H9 (cell line): ENCODE measurements around the gene CDC26. TPM values are rescaled to one million over a fixed set of nuclear protein-coding genes. Genes with fewer than 3 reads are reported as not detected.

Experiments
- DNase-seq: peaks from one replicate; pipeline ENCODE4 v3.0.0-alpha.2; 2017
- H2AFZ ChIP-seq: one replicate; pipeline ENCODE4 v1.6.1; 2013; ENCODE audit warnings: mild to moderate bottlenecking, low read length, control low read depth, moderate library complexity
- H2AK5ac ChIP-seq: 2 replicates; pipeline ENCODE4 v1.6.1; 2013; ENCODE audit warnings: low read length, control low read depth, mixed read lengths; ENCODE audit not compliant: insufficient read length
- H2BK120ac ChIP-seq: one replicate; pipeline ENCODE4 v1.6.1; 2013; ENCODE audit warnings: low read depth, mild to moderate bottlenecking, low read length, control low read depth, inconsistent platforms; ENCODE audit not compliant: poor library complexity, severe bottlenecking
- H2BK12ac ChIP-seq: 2 replicates; pipeline ENCODE4 v1.6.1; 2013; ENCODE audit warnings: low read length, control low read depth, mixed read lengths, low read depth; ENCODE audit not compliant: insufficient read length
- H2BK15ac ChIP-seq: 2 replicates; pipeline ENCODE4 v1.6.1; 2013; ENCODE audit warnings: low read depth, low read length, control low read depth
- H2BK20ac ChIP-seq: one replicate; pipeline ENCODE4 v1.6.1; 2013; ENCODE audit warnings: low read depth, mild to moderate bottlenecking, low read length, control low read depth, inconsistent platforms; ENCODE audit not compliant: poor library complexity, severe bottlenecking
- H2BK5ac ChIP-seq: 2 replicates; pipeline ENCODE4 v1.6.1; 2013; ENCODE audit warnings: low read length, control low read depth, mixed read lengths; ENCODE audit not compliant: insufficient read length
- H3K14ac ChIP-seq: 2 replicates; pipeline ENCODE4 v1.6.1; 2013; ENCODE audit warnings: low read length, control low read depth; ENCODE audit not compliant: insufficient read depth
- H3K18ac ChIP-seq: 2 replicates; pipeline ENCODE4 v1.6.1; 2013; ENCODE audit warnings: low read depth, mild to moderate bottlenecking, mixed read lengths, low read length, control low read depth; ENCODE audit not compliant: insufficient read length
- H3K23ac ChIP-seq: 2 replicates; pipeline ENCODE4 v1.6.1; 2013; ENCODE audit warnings: low read length, control low read depth, mixed read lengths, low read depth; ENCODE audit not compliant: insufficient read length
- H3K23me2 ChIP-seq: 2 replicates; pipeline ENCODE4 v1.6.1; 2013; ENCODE audit warnings: low read depth, mild to moderate bottlenecking, mixed read lengths, low read length, control low read depth; ENCODE audit not compliant: insufficient read length, poor library complexity, severe bottlenecking
- H3K27ac ChIP-seq: 2 replicates; pipeline ENCODE4 v1.5.1; 2013; ENCODE audit warnings: low read length, control low read depth, mixed read lengths, low read depth; ENCODE audit not compliant: insufficient read length
- H3K27me3 ChIP-seq: 2 replicates; pipeline ENCODE4 v1.6.1; 2013; ENCODE audit warnings: low read length, control low read depth, inconsistent platforms; ENCODE audit not compliant: insufficient read depth
- H3K4ac ChIP-seq: 2 replicates; pipeline ENCODE4 v1.6.1; 2013; ENCODE audit warnings: low read depth, mild to moderate bottlenecking, control low read depth, inconsistent platforms, low read length, moderate library complexity
- H3K4me1 ChIP-seq: 2 replicates; pipeline ENCODE4 v1.6.1; 2013; ENCODE audit warnings: low read length, control low read depth, inconsistent platforms; ENCODE audit not compliant: insufficient read depth
- H3K4me2 ChIP-seq: 2 replicates; pipeline ENCODE4 v1.6.1; 2013; ENCODE audit warnings: low read length, control low read depth, mixed read lengths; ENCODE audit not compliant: insufficient read length, insufficient read depth
- H3K56ac ChIP-seq: 2 replicates; pipeline ENCODE4 v1.6.1; 2013; ENCODE audit warnings: low read depth, mild to moderate bottlenecking, mixed read lengths, low read length, control low read depth; ENCODE audit not compliant: insufficient read length
- H3K79me1 ChIP-seq: 2 replicates; pipeline ENCODE4 v1.6.1; 2013; ENCODE audit warnings: low read depth, mild to moderate bottlenecking, moderate library complexity, low read length, control low read depth, inconsistent platforms; ENCODE audit not compliant: insufficient read depth, poor library complexity, severe bottlenecking
- H3K79me2 ChIP-seq: 2 replicates; pipeline ENCODE4 v1.6.1; 2013; ENCODE audit warnings: low read length, control low read depth, inconsistent platforms; ENCODE audit not compliant: insufficient read depth
- H3K9ac ChIP-seq: 2 replicates; pipeline ENCODE4 v1.6.1; 2013; ENCODE audit warnings: low read length, control low read depth, mixed read lengths; ENCODE audit not compliant: insufficient read length; ENCODE audit errors: extremely low read depth
- H3K9me3 ChIP-seq: one replicate; pipeline ENCODE4 v1.6.1; 2013; ENCODE audit warnings: low read depth, low read length, inconsistent platforms; ENCODE audit not compliant: control insufficient read depth
- H3T11ph ChIP-seq: one replicate; pipeline ENCODE4 v1.6.1; 2013; ENCODE audit warnings: mild to moderate bottlenecking, low read length, control low read depth, inconsistent platforms
- H4K20me1 ChIP-seq: one replicate; pipeline ENCODE4 v1.6.1; 2013; ENCODE audit not compliant: control insufficient read depth, insufficient read length, insufficient read depth
- H4K5ac ChIP-seq: 2 replicates; pipeline ENCODE4 v1.6.1; 2013; ENCODE audit warnings: low read depth, mild to moderate bottlenecking, mixed read lengths, low read length, control low read depth; ENCODE audit not compliant: insufficient read length
- H4K8ac ChIP-seq: replicated peaks from 2 replicates; pipeline ENCODE4 v1.6.1; 2013; ENCODE audit warnings: low read length, control low read depth, mixed read lengths, low read depth; ENCODE audit not compliant: insufficient read length
- H4K91ac ChIP-seq: 2 replicates; pipeline ENCODE4 v1.6.1; 2013; ENCODE audit warnings: low read depth, mild to moderate bottlenecking, moderate library complexity, mixed read lengths, low read length, control low read depth; ENCODE audit not compliant: insufficient read length
- H3K27ac Mint-ChIP-seq, 3 experiments: 2 replicates in 2 of 3; 3 replicates in 1 of 3; pipeline ENCODE4 v1.8.0; 2020 to 2021; ENCODE audit warnings: mixed read lengths in 3 of 3, mild to moderate bottlenecking in 1 of 3, moderate library complexity in 1 of 3
- H3K27me3 Mint-ChIP-seq: 2 replicates; pipeline ENCODE4 v1.8.0; 2021; ENCODE audit warnings: low read depth, mild to moderate bottlenecking, moderate library complexity, mixed read lengths
- H3K36me3 Mint-ChIP-seq, 3 experiments: 2 replicates in 2 of 3; 3 replicates in 1 of 3; pipeline ENCODE4 v1.8.0; 2020 to 2021; ENCODE audit warnings: low read depth in 3 of 3, mixed read lengths in 3 of 3; ENCODE audit not compliant: insufficient read depth in 1 of 3
- H3K4me1 Mint-ChIP-seq, 2 experiments: 2 replicates each; pipeline ENCODE4 v1.8.0; 2020; ENCODE audit warnings: mixed read lengths in 2 of 2
- H3K4me3 Mint-ChIP-seq, 2 experiments: 2 replicates in 1 of 2; 3 replicates in 1 of 2; pipeline ENCODE4 v1.8.0; 2020 to 2021; ENCODE audit warnings: mild to moderate bottlenecking in 2 of 2, mixed read lengths in 2 of 2, moderate library complexity in 1 of 2
- H3K9me3 Mint-ChIP-seq, 2 experiments: 2 replicates in 1 of 2; 3 replicates in 1 of 2; pipeline ENCODE4 v1.8.0; 2020; ENCODE audit warnings: mild to moderate bottlenecking in 2 of 2, mixed read lengths in 2 of 2, moderate library complexity in 1 of 2
- WGBS: extraction: QIAGEN DNeasy Blood & Tissue Kit; methylation state at CpG from one replicate; pipeline ENCODE4 v1.1.7; 2013; ENCODE audit warnings: missing lambda C conversion rate, low lambda C conversion rate, mixed read lengths; ENCODE audit not compliant: insufficient read length; ENCODE audit errors: extremely low coverage; 5-methylcytosine and 5-hydroxymethylcytosine counted together
- total RNA-seq: library from RNA; stranded (reverse); gene quantifications from 2 replicates; pipeline ENCODE4 v1.2.1, GENCODE V29; 2021
- TF ChIP-seq, protein P1 (sequence below): fragments of 200-600 bp; sonication (generic); conservative IDR thresholded peaks from 3 replicates; pipeline ENCODE4 v1.8.0; 2021; ENCODE audit warnings: antibody characterized with exemption, mild to moderate bottlenecking

Gene CDC26
- total RNA-seq, 1 experiment from 2014 or later, result 38.6 TPM

DNA sequence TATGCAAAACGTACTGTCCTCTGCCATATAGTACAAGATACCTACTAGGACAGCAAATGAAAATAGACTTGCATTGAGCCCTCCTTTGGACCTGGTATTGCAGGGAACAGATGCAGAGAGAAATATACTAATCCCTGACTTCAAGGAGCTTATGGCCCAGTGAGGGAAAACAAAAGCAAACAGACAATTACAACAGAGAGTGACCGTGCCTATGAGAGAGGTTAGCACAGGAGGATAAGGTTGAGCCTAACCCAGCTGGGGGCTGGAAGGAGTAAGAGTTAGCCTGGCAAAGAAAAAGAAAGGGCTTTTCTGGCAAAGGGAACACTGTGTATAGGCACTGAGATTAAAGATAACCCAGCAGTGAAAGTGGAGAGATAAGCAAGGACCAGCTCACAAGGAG, 5.5 kb downstream of the CDC26 start:
- Histone ChIP-seq H4K8ac (no peak overlapping the region), H3K79me1 (no peaks in the 10 kb centered on the region), H3K4ac (no peak overlapping the region), H2BK5ac (no peak overlapping the region), H3K4me2 (no peak overlapping the region), H3K23ac (no peak overlapping the region), H2BK12ac (no peak overlapping the region), H2BK15ac (no peak overlapping the region), H3K14ac (no peak overlapping the region), H4K91ac (no peak overlapping the region), H3K18ac (no peak overlapping the region), H3K56ac (no peak overlapping the region), H3K27ac (no peak overlapping the region), H3T11ph (no peak overlapping the region), H3K9ac (no peak overlapping the region), H2BK20ac (no peak overlapping the region), H3K27me3 (no peaks in the 10 kb centered on the region), H4K5ac (no peak overlapping the region), H2BK120ac (no peak overlapping the region), H4K20me1 (no peaks in the 10 kb centered on the region), H2AK5ac (no peak overlapping the region), H3K9me3 (no peaks in the 10 kb centered on the region), H2AFZ (no peak overlapping the region), H3K79me2 (no peaks in the 10 kb centered on the region), H3K23me2 (no peaks in the 10 kb centered on the region), H3K4me1 (no peaks in the 10 kb centered on the region)
- Mint-ChIP-seq H3K4me1 (peaks cover 4 to 5% of the 10 kb centered on the region in 2 experiments), H3K27ac (no peak overlapping the region), H3K9me3 (no peaks in the 10 kb centered on the region), H3K4me3 (no peak overlapping the region), H3K36me3 (peaks cover 10 to 48% (median 37%) of the 10 kb centered on the region in 3 experiments; a peak in 5 of 7 replicates), H3K27me3 (no peaks in the 10 kb centered on the region)
- no peak for DNase-seq
- WGBS, result no CpG with 5 or more reads among the region's 2 CpGs
- TF ChIP-seq, protein P1, sequence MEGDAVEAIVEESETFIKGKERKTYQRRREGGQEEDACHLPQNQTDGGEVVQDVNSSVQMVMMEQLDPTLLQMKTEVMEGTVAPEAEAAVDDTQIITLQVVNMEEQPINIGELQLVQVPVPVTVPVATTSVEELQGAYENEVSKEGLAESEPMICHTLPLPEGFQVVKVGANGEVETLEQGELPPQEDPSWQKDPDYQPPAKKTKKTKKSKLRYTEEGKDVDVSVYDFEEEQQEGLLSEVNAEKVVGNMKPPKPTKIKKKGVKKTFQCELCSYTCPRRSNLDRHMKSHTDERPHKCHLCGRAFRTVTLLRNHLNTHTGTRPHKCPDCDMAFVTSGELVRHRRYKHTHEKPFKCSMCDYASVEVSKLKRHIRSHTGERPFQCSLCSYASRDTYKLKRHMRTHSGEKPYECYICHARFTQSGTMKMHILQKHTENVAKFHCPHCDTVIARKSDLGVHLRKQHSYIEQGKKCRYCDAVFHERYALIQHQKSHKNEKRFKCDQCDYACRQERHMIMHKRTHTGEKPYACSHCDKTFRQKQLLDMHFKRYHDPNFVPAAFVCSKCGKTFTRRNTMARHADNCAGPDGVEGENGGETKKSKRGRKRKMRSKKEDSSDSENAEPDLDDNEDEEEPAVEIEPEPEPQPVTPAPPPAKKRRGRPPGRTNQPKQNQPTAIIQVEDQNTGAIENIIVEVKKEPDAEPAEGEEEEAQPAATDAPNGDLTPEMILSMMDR, result no peak
